HepG2 (cell line): Measurements from ENCODE around the gene CARMIL3. TPM values are rescaled to one million over a fixed set of nuclear protein-coding genes. Genes with fewer than 3 reads are reported as not detected.
A peak's percentile ranks its signal among the peaks of the same experiment; 100 is the strongest.

ENCODE experiments used
- BCL6 ChIP-seq: IDR thresholded peaks from 2 replicates; pipeline ENCODE4 v1.6.1; 2016; ENCODE audit warnings: missing genetic modification reagents, missing compliant biosample characterization
- EED ChIP-seq: sonication (generic); formaldehyde crosslinking; IDR thresholded peaks from 2 replicates; pipeline ENCODE4 v1.5.0; 2020; ENCODE audit warnings: mild to moderate bottlenecking, missing genetic modification reagents
- GTF3A ChIP-seq: sonication (generic); formaldehyde crosslinking; conservative IDR thresholded peaks from 2 replicates; pipeline ENCODE4 v1.4.0; 2020; ENCODE audit warnings: mild to moderate bottlenecking, missing genetic modification reagents
- MAFG ChIP-seq: sonication (generic); formaldehyde crosslinking; IDR thresholded peaks from 2 replicates; pipeline ENCODE4 v1.5.1; 2020; ENCODE audit warnings: mild to moderate bottlenecking, missing genetic modification reagents
- PHB2 ChIP-seq: fragments of 450-650 bp; IDR thresholded peaks from 2 replicates; pipeline ENCODE4 v1.6.1; 2018; ENCODE audit not compliant: partially characterized antibody
- RXRA ChIP-seq: sonication (generic); formaldehyde crosslinking; IDR thresholded peaks from 2 replicates; pipeline ENCODE4 v1.5.1; 2020; ENCODE audit warnings: missing genetic modification reagents
- SNRNP70 ChIP-seq: fragments of 200-400 bp; formaldehyde crosslinking; IDR thresholded peaks from 2 replicates; pipeline ENCODE4 v1.6.1; 2017; ENCODE audit warnings: mild to moderate bottlenecking, low read depth, low read length, moderate library complexity
- TBP ChIP-seq: sonication (generic); formaldehyde crosslinking; IDR thresholded peaks from 2 replicates; pipeline ENCODE4 v1.5.0; 2020; ENCODE audit warnings: missing genetic modification reagents
- ZMYM3 ChIP-seq: sonication (generic); formaldehyde crosslinking; IDR thresholded peaks from 2 replicates; pipeline ENCODE4 v1.5.1; 2020; ENCODE audit warnings: mild to moderate bottlenecking, missing genetic modification reagents
- ZNF20 ChIP-seq: sonication (generic); formaldehyde crosslinking; IDR thresholded peaks from 2 replicates; pipeline ENCODE4 v1.4.0; 2020; ENCODE audit warnings: mild to moderate bottlenecking, moderate library complexity, missing genetic modification reagents
- ZNF282 ChIP-seq: fragments of 450-650 bp; IDR thresholded peaks from 2 replicates; pipeline ENCODE4 v1.6.1; 2018; ENCODE audit not compliant: partially characterized antibody
- ZNF546 ChIP-seq: sonication (generic); formaldehyde crosslinking; conservative IDR thresholded peaks from 2 replicates; pipeline ENCODE4 v1.8.1; 2023; ENCODE audit warnings: mild to moderate bottlenecking, missing genetic modification reagents
- ZNF557 ChIP-seq: sonication (generic); formaldehyde crosslinking; IDR thresholded peaks from 2 replicates; pipeline ENCODE4 v1.4.0; 2020; ENCODE audit warnings: missing genetic modification reagents
- ZNF577 ChIP-seq: sonication (generic); formaldehyde crosslinking; IDR thresholded peaks from 2 replicates; pipeline ENCODE4 v1.4.0; 2020; ENCODE audit warnings: mild to moderate bottlenecking, low read depth, missing genetic modification reagents, borderline replicate concordance
- ZNF709 ChIP-seq: sonication (generic); formaldehyde crosslinking; IDR thresholded peaks from 2 replicates; pipeline ENCODE4 v1.5.0; 2020; ENCODE audit warnings: mild to moderate bottlenecking, missing genetic modification reagents
- ZNF788 ChIP-seq: sonication (generic); formaldehyde crosslinking; IDR thresholded peaks from 2 replicates; pipeline ENCODE4 v1.5.0; 2020; ENCODE audit warnings: mild to moderate bottlenecking, missing genetic modification reagents, borderline replicate concordance
- ZNF816 ChIP-seq: sonication (generic); formaldehyde crosslinking; IDR thresholded peaks from 2 replicates; pipeline ENCODE4 v1.8.0; 2022; ENCODE audit warnings: missing genetic modification reagents, mild to moderate bottlenecking, borderline replicate concordance
- ZNF841 ChIP-seq: sonication (generic); formaldehyde crosslinking; IDR thresholded peaks from 2 replicates; pipeline ENCODE4 v1.8.1; 2023; ENCODE audit warnings: missing genetic modification reagents, borderline replicate concordance
- ZNF883 ChIP-seq: sonication (generic); formaldehyde crosslinking; IDR thresholded peaks from 2 replicates; pipeline ENCODE4 v1.5.1; 2020; ENCODE audit warnings: mild to moderate bottlenecking, missing genetic modification reagents; ENCODE audit errors: not compliant biosample characterization
- ZSCAN25 ChIP-seq: sonication (generic); formaldehyde crosslinking; IDR thresholded peaks from 2 replicates; pipeline ENCODE4 v1.8.0; 2022; ENCODE audit warnings: mild to moderate bottlenecking, missing genetic modification reagents
- ZZZ3 ChIP-seq: sonication (generic); formaldehyde crosslinking; IDR thresholded peaks from 2 replicates; pipeline ENCODE4 v1.4.0; 2020; ENCODE audit warnings: missing genetic modification reagents, mild to moderate bottlenecking, borderline replicate concordance
- polyA plus RNA-seq, 8 experiments: library from polyadenylated mRNA; depleted of rRNA in 3 of 8; stranded (reverse) in 7 of 8; unstranded in 1 of 8; fragments of >200 nt; fragmentation: Illumina TruSeq in 4 of 8; extraction: Trizol in 4 of 8; gene quantifications; 2 replicates each; pipeline versions ENCODE4 v1.2.1 to v1.2.3, GENCODE V29; 2011 to 2016; ENCODE audit warnings: low read depth in 4 of 8, missing spikeins in 1 of 8, mixed read lengths in 1 of 8; ENCODE audit not compliant: insufficient read depth in 1 of 8
- total RNA-seq, 5 experiments: library from RNA; depleted of rRNA; stranded (reverse); fragments of >200 nt; fragmentation: Illumina TruSeq; extraction: Trizol; gene quantifications; 2 replicates each; pipeline ENCODE4 v1.2.3, GENCODE V29; 2016; ENCODE audit warnings: low read depth in 1 of 5
- TF ChIP-seq, protein P1 (sequence below): sonication (generic); formaldehyde crosslinking; IDR thresholded peaks from 2 replicates; pipeline ENCODE4 v1.4.0; 2020; ENCODE audit warnings: mild to moderate bottlenecking, missing genetic modification reagents
- TF ChIP-seq, protein P2 (sequence below): sonication (generic); formaldehyde crosslinking; IDR thresholded peaks from 2 replicates; pipeline ENCODE4 v1.5.1; 2020; ENCODE audit warnings: missing genetic modification reagents, mild to moderate bottlenecking, borderline replicate concordance
- TF ChIP-seq, protein P3 (sequence below), 2 experiments: fragments of 450-650 bp in 1 of 2; sonication (generic) in 1 of 2; formaldehyde crosslinking; IDR thresholded peaks; 2 replicates each; pipeline versions ENCODE4 v1.5.0 to v1.8.0; 2020 to 2022; ENCODE audit warnings: mild to moderate bottlenecking in 1 of 2, missing genetic modification reagents in 1 of 2
- TF ChIP-seq, protein P4 (sequence below): sonication (generic); formaldehyde crosslinking; IDR thresholded peaks from 2 replicates; pipeline ENCODE4 v1.8.1; 2023; ENCODE audit warnings: mild to moderate bottlenecking, missing genetic modification reagents

CARMIL3 gene
- total and polyA plus RNA-seq, 2 of the 13 experiments (the other 11 are each of a cell fraction or from before 2014, with no cell fraction given), result 0.27 to 0.55 TPM

DNA sequence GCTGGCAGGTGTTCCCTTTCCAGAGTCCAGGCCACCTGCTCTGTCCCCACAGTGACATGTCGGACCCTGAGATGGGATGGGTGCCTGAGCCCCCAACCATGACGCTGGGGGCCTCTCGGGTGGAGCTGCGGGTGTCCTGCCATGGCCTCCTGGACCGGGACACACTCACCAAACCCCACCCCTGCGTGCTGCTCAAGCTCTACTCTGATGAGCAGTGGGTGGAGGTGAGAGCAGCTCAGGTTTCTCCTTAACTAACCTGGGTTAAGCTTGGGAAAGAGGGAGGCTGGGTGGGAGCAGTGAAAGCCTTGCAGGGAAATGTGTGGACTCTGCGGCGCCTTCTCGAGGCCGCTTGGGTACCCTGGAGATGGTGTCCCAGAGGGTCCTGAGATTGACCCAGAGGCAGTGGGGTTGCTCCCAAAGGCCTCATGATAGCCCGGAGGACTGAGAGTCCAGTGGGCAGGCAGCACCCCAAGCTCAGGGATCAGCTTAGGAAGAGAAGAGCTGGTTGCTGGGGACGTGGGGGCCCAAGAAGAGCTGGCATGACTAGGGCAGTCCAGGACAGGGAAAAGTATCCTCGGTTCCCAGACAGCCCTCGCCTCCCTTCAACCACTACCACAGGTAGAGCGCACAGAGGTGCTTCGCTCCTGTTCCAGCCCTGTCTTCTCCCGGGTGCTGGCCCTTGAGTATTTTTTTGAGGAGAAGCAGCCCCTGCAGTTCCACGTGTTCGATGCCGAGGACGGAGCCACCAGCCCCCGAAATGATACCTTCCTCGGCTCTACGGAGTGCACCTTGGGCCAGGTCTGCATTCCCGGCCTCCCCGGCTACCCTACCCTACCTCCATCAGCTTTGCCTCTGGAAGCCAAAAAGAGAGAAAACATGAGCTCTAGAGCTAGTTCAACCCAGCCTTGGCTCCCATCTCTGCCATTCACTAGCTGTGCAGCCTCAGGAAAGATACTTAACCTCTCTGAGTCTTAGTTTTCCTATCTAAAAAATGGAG, 21.4 kb downstream of the CARMIL3 start (continued):
- TF ChIP-seq, protein P1, sequence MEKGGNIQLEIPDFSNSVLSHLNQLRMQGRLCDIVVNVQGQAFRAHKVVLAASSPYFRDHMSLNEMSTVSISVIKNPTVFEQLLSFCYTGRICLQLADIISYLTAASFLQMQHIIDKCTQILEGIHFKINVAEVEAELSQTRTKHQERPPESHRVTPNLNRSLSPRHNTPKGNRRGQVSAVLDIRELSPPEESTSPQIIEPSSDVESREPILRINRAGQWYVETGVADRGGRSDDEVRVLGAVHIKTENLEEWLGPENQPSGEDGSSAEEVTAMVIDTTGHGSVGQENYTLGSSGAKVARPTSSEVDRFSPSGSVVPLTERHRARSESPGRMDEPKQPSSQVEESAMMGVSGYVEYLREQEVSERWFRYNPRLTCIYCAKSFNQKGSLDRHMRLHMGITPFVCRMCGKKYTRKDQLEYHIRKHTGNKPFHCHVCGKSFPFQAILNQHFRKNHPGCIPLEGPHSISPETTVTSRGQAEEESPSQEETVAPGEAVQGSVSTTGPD (CRISPR knock-in tag), result no peak
- TF ChIP-seq EED, result 0 out of 2 replicates have a peak, but pooled peaks have one; percentile 38
- TF ChIP-seq ZZZ3 (CRISPR knock-in tag), result no peak
- no peak for TF ChIP-seq ZNF841
- no peak for TF ChIP-seq ZNF816
- no peak for TF ChIP-seq ZNF577 (CRISPR knock-in tag)
- 0 out of 2 replicates have a peak, but pooled peaks have one; percentile 20 for TF ChIP-seq MAFG (CRISPR knock-in tag)
- TF ChIP-seq, protein P2, sequence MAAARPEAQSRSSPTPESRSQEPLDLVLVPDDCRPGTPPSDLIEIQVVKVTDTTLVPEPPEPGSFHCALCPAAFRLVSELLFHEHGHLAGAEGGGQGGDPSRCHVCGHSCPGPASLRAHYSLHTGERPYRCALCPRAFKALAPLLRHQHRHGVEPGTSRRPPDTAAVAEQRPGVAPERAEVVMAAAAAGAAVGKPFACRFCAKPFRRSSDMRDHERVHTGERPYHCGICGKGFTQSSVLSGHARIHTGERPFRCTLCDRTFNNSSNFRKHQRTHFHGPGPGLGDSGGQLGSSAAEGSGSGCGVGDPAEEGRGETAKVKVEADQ (CRISPR knock-in tag), result no peak
- no peak for TF ChIP-seq ZNF557 (CRISPR knock-in tag)
- TF ChIP-seq ZMYM3, result 0 out of 2 replicates have a peak, but pooled peaks have one; percentile 55
- TF ChIP-seq PHB2, result no peak
- TF ChIP-seq ZNF788 (CRISPR knock-in tag), result peak; percentile 34; the same call in 1 of the 2 replicates
- no peak for TF ChIP-seq RXRA (CRISPR knock-in tag)
- TF ChIP-seq BCL6 (CRISPR knock-in tag), result no peak
- TF ChIP-seq ZNF282, result no peak
- TF ChIP-seq, protein P3, sequence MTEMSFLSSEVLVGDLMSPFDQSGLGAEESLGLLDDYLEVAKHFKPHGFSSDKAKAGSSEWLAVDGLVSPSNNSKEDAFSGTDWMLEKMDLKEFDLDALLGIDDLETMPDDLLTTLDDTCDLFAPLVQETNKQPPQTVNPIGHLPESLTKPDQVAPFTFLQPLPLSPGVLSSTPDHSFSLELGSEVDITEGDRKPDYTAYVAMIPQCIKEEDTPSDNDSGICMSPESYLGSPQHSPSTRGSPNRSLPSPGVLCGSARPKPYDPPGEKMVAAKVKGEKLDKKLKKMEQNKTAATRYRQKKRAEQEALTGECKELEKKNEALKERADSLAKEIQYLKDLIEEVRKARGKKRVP (CRISPR knock-in tag; IDR thresholded peaks at IDR 0.05), result no peak
- no peak for TF ChIP-seq ZNF546 (CRISPR knock-in tag)
- no peak for TF ChIP-seq ZNF20 (CRISPR knock-in tag)
- TF ChIP-seq, protein P4, sequence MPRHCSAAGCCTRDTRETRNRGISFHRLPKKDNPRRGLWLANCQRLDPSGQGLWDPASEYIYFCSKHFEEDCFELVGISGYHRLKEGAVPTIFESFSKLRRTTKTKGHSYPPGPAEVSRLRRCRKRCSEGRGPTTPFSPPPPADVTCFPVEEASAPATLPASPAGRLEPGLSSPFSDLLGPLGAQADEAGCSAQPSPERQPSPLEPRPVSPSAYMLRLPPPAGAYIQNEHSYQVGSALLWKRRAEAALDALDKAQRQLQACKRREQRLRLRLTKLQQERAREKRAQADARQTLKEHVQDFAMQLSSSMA (CRISPR knock-in tag), result 0 out of 2 replicates have a peak, but pooled peaks have one; percentile 21
- no peak for TF ChIP-seq TBP (CRISPR knock-in tag)
- 0 out of 2 replicates have a peak, but pooled peaks have one; percentile 30 for TF ChIP-seq ZSCAN25 (CRISPR knock-in tag)
- TF ChIP-seq GTF3A (CRISPR knock-in tag), result no peak
- TF ChIP-seq ZNF883, result peak; percentile 25
- no peak for TF ChIP-seq ZNF709
- no peak for TF ChIP-seq SNRNP70
